A172 (cell line): ENCODE data around the gene NACC1. TPM values are rescaled to one million over a fixed set of nuclear protein-coding genes. Genes with fewer than 3 reads are reported as not detected.
"Not testable (repeated sequence)": the region's sequence is repeated elsewhere in the genome, so short reads cannot be mapped to it uniquely, and the experiment has no call there.

Experiments
- DNase-seq: peaks from one replicate; pipeline ENCODE4 v3.0.0-alpha.2; 2015; ENCODE audit warnings: low spot score
- total RNA-seq: library from RNA; depleted of rRNA; stranded (reverse); fragments of >200 nt; shearing (Covaris generic); gene quantifications from 2 replicates; pipeline ENCODE4 v1.2.3, GENCODE V29; 2014

Gene NACC1
- total RNA-seq, 1 experiment from 2014 or later = 101 TPM

GRCh38 chr19:13146763-13147563 is 28.9 kb downstream of the NACC1 start:
- no peak for DNase-seq

GRCh38 chr19:13149173-13149627 is 31.1 kb downstream of the NACC1 start:
- DNase-seq = not testable (repeated sequence)

GRCh38 chr19:13149628-13150186 is 31.6 kb downstream of the NACC1 start:
- no peak for DNase-seq

GRCh38 chr19:13150187-13150930 is 32.3 kb downstream of the NACC1 start, which contains the start of the genes IER2 and STX10:
IER2 (plus strand) TSS chr19:13150411; CDS start chr19:13153187, 2,776 bp downstream.
STX10 (minus strand) TSS chr19:13150375; CDS start chr19:13150173, 202 bp downstream.
- peak; percentile 96 for DNase-seq

DNA sequence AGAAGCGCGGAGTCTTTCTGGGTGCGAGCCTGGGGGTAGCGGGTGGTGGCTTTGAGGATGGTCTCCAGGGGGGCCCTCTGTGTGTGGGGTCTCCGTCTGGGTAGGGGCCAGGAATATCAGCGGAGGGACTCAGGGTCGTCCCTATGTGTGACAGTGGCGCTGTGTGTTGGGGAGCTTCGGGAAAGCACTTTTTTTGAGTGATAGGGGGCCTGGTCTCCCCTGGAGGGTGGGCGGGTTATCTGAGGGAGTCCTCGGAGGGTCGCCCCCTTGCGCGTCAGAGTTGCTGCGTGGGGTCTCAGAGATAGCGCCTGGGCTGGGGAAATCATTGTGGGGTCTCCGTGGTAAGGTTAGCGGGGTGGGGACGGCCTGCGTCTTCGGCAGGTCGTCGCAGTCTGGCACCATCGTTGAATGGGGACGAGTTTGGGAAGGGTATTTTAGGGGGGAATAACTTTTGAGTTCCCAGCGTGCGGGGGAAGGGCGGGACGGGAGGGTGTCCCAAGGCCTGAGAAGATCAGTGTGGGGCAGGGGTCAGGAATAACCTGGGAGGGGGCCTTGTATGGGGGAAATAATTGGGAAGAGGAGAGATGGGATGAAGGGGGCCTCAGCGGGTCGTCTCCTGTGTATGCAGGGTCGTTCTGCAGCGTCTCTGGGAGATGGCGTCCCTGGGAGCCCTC is 33.0 kb downstream of the NACC1 start:
- no peak for DNase-seq

- peak; percentile 95 for DNase-seq
Observed at GRCh38 chr19:13151605-13152355, 33.7 kb downstream of the NACC1 start.

DNA sequence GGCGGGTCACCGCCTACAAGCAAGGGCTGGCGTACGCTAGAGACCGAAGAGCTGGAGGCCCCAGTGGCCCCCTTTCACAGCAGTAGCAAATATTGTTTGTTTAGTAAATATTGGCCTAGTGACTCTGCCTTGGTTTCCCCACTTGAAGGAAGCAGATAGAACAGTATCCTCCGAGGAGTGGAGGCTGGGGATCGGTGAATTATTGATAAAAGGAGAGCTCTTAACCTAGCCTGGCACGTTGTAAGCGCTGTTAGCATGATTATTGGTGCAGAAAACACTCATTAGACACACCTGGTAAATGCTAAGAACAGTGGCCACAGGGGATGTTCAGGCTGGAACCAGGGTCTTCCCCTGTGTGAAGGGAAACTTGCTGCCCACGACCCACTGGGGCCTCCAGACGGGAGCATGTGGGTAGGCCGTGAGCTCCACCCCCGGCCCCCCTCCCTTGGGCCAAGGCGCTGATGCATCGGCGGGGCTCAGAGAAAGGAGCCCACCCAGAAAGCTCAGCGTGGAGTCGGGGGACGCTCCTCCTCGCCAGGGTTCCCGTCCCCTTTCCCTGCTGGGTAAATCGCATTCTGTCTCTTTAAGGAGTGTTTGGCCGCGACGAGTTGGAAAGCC is 34.4 kb downstream of the NACC1 start:
- no peak for DNase-seq

GRCh38 chr19:13152974-13153568 is 35.0 kb downstream of the NACC1 start:
- peak; percentile 96 for DNase-seq

DNA sequence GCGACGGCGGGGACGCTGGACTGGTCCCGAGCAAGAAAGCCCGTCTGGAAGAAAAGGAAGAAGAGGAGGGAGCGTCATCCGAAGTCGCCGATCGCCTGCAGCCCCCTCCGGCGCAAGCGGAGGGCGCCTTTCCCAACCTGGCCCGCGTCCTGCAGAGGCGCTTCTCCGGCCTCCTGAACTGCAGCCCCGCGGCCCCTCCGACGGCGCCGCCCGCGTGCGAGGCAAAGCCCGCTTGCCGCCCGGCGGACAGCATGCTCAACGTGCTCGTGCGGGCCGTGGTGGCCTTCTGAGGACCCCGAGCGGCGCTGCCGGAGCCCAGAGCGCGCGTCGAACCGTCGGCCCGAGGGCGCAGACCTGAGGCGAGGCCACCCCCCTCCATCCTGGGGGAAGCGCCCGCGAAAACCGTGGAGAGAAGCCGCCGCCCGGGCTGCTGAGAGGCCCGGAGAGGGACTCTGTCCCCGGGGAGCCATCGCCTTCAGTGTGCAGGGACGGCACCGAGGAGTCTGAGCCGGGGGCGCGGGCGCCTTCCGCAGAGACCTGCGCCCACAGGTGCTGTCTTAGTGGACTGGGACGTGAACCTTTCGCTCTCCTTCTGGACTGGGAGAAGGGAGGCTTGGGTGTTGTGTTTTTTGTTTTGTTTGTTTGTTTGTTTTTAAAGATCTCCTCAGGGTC is 35.6 kb downstream of the NACC1 start:
- DNase-seq = no peak

DNA sequence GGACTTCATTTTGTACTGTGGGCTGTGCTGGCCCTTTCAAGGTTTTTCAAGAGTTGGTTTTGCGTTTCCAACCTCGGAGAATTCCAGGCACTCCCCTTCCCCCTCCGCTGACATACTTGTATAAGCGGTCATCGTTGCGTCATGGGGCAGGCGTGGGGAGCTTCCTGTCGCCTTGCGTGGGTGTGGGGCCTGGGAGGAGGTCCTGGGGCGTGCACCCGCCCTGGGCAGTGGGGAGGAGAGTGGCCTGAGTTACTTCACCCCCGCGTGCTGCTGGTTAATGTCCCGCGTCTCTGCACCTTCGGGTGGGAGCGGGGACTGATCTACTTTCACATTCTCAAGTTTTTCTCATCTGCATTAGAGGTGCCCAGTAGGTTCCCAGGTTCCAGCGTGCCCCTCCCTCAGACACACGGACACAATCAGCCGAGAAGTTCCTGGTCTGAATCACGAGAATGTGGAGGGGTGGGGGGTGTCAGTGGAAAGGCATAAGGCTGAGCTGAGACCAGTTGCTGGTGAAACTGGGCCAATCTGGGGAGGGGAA is 36.2 kb downstream of the NACC1 start:
- DNase-seq = peak; percentile 78

GRCh38 chr19:13154911-13155471 is 36.9 kb downstream of the NACC1 start:
- DNase-seq = no peak

DNA sequence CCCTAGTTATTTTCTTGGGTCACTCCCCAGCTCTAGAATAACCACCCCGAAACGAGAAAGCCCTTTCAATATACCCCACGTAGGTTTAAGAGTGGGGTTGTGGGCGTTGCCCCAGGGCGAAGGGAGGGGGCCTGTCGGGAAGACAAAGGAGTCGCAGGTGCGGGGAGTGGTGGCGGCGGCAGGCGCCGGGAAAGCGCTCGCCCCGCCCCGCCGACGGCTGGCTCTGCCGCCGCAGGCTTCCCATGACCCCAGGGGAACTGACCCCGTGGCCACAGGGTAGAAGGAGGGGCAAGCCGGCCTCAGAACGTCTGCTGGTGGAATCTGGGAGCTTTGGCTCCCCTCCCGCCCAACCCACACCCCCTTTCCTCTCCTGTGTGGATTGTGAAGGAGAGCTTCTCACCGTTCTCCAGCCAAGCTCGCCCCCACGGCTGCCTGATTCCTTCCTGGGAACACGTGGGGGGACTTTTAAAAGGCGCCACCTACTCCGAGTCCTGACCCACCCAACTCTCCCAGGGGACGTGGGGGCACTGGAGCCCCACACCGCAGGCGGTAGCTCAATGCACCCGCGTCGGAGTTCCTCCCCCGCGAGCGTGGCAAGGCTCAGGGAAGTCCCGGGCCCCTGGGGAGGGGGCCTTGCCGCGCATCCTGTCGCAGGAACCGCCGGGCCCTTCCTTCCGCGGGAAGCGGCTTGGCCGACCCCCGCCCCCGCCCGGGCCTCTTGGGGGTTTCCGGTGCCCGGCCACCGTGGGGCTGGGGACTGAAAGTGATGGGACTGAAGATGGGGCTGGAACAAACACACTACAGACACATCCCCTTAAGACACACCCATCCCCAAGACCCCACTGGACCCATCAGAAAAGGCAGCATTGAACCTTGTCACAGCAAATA is 37.7 kb downstream of the NACC1 start:
- peak; percentile 87 for DNase-seq

GRCh38 chr19:13159713-13160112 is 41.6 kb downstream of the NACC1 start:
- no peak for DNase-seq

DNA sequence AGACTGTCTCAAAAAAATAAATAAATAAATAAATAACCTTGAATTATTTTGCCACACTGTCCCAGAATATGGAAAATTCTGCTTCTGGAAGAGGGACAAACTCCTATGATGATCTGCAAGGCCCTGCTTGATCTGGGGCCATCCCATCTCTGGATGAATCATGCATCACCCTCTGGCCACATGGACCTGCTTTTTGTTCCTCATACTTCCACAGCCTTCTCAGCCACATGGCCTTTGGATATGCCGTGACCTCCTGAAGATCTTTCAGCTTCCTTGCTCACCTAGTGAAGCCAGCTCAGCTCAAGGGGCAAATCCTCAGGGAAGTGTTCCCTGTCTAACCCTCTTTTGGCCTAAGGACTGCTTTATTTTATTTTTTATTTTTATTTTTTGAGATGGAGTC is 42.5 kb downstream of the NACC1 start:
- peak; percentile 64 for DNase-seq

DNA sequence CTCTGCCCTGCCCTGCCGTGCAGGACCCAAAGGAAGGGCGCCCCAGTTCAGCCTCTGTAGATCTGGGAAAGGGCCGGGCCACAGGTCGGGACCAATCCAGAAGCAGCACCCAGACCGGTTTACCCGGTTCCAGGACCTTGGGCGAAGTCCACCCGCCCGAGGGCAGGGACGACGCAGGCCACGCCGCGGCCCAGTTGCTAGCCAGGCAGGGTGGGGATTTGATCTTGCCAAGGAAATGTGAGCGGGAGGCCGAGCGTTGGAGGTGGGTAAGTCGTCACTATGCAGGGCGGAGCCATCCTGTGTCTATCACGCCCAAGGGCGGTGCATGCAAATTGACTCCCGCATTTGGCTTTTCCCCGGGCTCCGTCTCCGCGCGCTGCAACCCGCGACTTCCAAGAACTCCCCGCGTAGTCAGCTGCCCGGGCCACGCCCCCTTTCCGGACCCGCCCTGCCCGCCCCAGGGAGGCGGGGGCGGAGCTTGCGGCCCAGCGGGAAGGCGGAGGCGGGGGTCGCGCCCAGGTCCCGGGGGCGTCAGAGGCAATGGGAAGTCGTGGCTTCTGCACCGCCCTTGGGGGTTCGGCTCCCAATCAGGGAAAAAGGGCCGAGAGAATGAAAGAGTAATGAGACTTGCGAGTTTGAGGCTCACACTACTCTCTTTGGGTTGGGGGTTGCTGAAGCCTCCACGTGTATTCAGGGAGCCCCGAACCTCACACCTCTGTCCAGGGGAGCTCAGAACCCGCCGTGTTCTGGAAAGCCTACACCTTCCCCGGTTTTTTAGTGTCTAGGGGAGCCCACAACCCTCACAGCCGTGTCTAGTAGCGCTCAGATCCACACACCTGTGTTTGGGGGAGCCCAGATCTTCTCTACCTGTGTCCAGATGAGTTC is 44.9 kb downstream of the NACC1 start:
- DNase-seq = peak; percentile 98

GRCh38 chr19:13163609-13164342 is 45.7 kb downstream of the NACC1 start:
- DNase-seq = peak; percentile 99
